ENCODE data around the gene CAMSAP3. TPM values are rescaled to one million over a fixed set of nuclear protein-coding genes. Genes with fewer than 3 reads are reported as not detected.

CAMSAP3 gene
- total and polyA plus RNA-seq, 10 of the 15 experiments (the other 5 are each of a cell fraction or from before 2014, with no cell fraction given): 0.03 to 6.3 (median 0.72) TPM

DNA sequence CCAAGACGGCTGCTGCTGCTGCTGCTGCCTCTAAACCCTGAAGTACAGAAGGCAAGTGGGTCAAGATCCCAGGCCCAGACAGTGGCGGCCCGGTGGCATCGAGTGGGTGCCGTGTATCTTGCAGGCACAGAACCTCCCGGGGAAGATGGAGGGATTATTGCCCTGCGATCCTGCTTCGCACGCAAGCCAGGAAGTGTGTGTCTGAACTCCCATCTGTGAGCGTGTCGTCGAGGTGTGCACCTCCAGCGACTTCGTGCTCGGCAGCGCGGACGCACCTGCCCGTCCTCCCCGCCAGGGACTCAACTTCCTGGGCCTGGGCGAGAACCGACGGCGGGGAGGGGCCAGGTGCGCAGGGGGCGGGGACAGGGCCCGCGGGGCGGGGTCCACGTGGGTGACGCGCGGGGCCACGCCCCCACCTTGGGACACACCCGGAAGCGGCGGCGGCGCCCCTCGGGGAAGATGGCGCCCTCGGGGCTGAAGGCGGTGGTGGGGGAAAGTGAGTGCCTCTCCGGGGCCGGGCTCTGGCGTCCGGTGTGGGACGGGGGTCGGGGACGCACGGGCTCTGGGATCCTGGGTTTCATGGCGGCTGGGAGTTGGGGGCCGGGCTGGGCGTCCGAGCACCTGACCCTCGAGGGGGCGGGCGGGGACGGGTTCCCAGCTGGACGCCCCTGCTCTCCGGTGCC, 41.2 kb downstream of the CAMSAP3 start, which contains the start of gene STXBP2 (continued):
- TF ChIP-seq ZNF207 (IDR thresholded peaks at IDR 0.05; ENCODE audit: borderline replicate concordance) (no peak), YY1 (IDR thresholded peaks at IDR 0.05; ENCODE audit: low read depth, low read length) (peak; percentile 95), ESRRA (IDR thresholded peaks at IDR 0.05; ENCODE audit: low read length) (0 out of 2 replicates have a peak, but pooled peaks have one; percentile 42)
- TF ChIP-seq, protein P1, sequence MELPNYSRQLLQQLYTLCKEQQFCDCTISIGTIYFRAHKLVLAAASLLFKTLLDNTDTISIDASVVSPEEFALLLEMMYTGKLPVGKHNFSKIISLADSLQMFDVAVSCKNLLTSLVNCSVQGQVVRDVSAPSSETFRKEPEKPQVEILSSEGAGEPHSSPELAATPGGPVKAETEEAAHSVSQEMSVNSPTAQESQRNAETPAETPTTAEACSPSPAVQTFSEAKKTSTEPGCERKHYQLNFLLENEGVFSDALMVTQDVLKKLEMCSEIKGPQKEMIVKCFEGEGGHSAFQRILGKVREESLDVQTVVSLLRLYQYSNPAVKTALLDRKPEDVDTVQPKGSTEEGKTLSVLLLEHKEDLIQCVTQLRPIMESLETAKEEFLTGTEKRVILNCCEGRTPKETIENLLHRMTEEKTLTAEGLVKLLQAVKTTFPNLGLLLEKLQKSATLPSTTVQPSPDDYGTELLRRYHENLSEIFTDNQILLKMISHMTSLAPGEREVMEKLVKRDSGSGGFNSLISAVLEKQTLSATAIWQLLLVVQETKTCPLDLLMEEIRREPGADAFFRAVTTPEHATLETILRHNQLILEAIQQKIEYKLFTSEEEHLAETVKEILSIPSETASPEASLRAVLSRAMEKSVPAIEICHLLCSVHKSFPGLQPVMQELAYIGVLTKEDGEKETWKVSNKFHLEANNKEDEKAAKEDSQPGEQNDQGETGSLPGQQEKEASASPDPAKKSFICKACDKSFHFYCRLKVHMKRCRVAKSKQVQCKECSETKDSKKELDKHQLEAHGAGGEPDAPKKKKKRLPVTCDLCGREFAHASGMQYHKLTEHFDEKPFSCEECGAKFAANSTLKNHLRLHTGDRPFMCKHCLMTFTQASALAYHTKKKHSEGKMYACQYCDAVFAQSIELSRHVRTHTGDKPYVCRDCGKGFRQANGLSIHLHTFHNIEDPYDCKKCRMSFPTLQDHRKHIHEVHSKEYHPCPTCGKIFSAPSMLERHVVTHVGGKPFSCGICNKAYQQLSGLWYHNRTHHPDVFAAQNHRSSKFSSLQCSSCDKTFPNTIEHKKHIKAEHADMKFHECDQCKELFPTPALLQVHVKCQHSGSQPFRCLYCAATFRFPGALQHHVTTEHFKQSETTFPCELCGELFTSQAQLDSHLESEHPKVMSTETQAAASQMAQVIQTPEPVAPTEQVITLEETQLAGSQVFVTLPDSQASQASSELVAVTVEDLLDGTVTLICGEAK (IDR thresholded peaks at IDR 0.05; ENCODE audit: borderline replicate concordance): 0 out of 2 replicates have a peak, but pooled peaks have one; percentile 35
- TF ChIP-seq, protein P2, sequence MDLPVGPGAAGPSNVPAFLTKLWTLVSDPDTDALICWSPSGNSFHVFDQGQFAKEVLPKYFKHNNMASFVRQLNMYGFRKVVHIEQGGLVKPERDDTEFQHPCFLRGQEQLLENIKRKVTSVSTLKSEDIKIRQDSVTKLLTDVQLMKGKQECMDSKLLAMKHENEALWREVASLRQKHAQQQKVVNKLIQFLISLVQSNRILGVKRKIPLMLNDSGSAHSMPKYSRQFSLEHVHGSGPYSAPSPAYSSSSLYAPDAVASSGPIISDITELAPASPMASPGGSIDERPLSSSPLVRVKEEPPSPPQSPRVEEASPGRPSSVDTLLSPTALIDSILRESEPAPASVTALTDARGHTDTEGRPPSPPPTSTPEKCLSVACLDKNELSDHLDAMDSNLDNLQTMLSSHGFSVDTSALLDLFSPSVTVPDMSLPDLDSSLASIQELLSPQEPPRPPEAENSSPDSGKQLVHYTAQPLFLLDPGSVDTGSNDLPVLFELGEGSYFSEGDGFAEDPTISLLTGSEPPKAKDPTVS (IDR thresholded peaks at IDR 0.05; ENCODE audit: low read depth, low read length): no peak
